Small intestine (tissue), 7 donors: ENCODE measurements around the gene ARL15. TPM values are rescaled to one million over a fixed set of nuclear protein-coding genes. Genes with fewer than 3 reads are reported as not detected.

ENCODE experiments used
- DNase-seq, 2 donors: peaks; one replicate each; pipeline versions ENCODE4 v3.0.0 to v3.0.0-alpha.2; 2013
- FAIRE-seq: peaks from 2 replicates; lab custom pipeline; 2012; peaks lifted over from hg19 to GRCh38; lab: Jason Lieb, UNC
- H3K27ac ChIP-seq, 3 donors: one replicate each; pipeline ENCODE4 v1.5.1; 2013; ENCODE audit warnings: low read length in 2 of 3, mild to moderate bottlenecking in 2 of 3, control low read depth in 1 of 3, inconsistent platforms in 1 of 3, low read depth in 1 of 3, moderate library complexity in 1 of 3
- H3K27me3 ChIP-seq, 3 donors: one replicate each; pipeline ENCODE4 v1.6.1; 2013; ENCODE audit warnings: low read length in 3 of 3, inconsistent platforms in 1 of 3; ENCODE audit not compliant: control insufficient read depth in 3 of 3, insufficient read depth in 3 of 3
- H3K36me3 ChIP-seq, 3 donors: one replicate each; pipeline ENCODE4 v1.6.1; 2013; ENCODE audit warnings: low read length in 3 of 3, inconsistent platforms in 1 of 3, low read depth in 1 of 3, mild to moderate bottlenecking in 1 of 3, moderate library complexity in 1 of 3; ENCODE audit not compliant: control insufficient read depth in 3 of 3, insufficient read depth in 2 of 3
- H3K4me1 ChIP-seq, 3 donors: one replicate each; pipeline ENCODE4 v1.6.1; 2013; ENCODE audit warnings: low read length in 2 of 3, inconsistent platforms in 1 of 3, low read depth in 1 of 3, mild to moderate bottlenecking in 1 of 3, moderate library complexity in 1 of 3; ENCODE audit not compliant: control insufficient read depth in 3 of 3, insufficient read depth in 2 of 3
- H3K4me3 ChIP-seq, 3 donors: one replicate each; pipeline ENCODE4 v1.5.1; 2013; ENCODE audit warnings: low read length in 3 of 3, control low read depth in 1 of 3, inconsistent platforms in 1 of 3, low read depth in 1 of 3, mild to moderate bottlenecking in 1 of 3, moderate library complexity in 1 of 3
- H3K9me3 ChIP-seq, 2 donors: one replicate each; pipeline ENCODE4 v1.6.1; 2013; ENCODE audit warnings: low read depth in 1 of 2, low read length in 1 of 2; ENCODE audit not compliant: control insufficient read depth in 2 of 2, insufficient read depth in 1 of 2
- WGBS, 3 donors: extraction: QIAGEN DNeasy Blood & Tissue Kit; methylation state at CpG; one replicate each; pipeline ENCODE4 v1.1.7; 2013; 5-methylcytosine and 5-hydroxymethylcytosine counted together
- polyA plus RNA-seq, 4 donors: library from polyadenylated mRNA; stranded (reverse) in 3 of 4; unstranded in 1 of 4; fragments of 200-250 nt in 3 of 4; fragments of 120-200 nt in 1 of 4; gene quantifications; one replicate each; pipeline versions ENCODE4 v1.2.1 to v1.2.3, GENCODE V29; 2013
- donor health status: healthy with polysubstance abuse.
- donor health status: control.
- donor health status: control.
- donor health status: Bipolar disorder and iron deficiency.
- donor health status: healthy.

ARL15 gene
- polyA plus RNA-seq, 4 donors = 16.5 to 61.9 (median 20.5) TPM

DNA sequence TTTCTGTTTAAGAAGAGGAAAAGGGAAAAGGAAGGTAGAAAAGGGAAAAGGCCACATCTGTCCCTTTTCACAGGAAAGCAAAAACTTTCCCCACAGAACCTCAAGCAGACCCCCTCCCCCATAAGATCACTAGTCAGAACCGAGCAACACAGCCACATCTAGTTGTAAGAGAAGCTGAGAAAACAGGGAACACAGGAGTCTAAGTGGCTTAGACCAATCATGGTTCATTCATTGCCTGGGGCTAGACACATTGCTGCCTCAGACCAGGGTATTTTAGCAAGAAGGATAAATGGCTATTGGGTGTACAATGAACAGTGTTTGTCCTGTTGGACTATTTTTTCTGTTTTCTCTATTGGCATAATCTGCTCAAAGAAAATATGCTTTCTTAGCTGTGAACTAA, 98.0 kb downstream of the ARL15 start:
- 89 to 95% (median 94%) methylated on average over 1 of the region's 1 CpG for WGBS, 3 donors

DNA sequence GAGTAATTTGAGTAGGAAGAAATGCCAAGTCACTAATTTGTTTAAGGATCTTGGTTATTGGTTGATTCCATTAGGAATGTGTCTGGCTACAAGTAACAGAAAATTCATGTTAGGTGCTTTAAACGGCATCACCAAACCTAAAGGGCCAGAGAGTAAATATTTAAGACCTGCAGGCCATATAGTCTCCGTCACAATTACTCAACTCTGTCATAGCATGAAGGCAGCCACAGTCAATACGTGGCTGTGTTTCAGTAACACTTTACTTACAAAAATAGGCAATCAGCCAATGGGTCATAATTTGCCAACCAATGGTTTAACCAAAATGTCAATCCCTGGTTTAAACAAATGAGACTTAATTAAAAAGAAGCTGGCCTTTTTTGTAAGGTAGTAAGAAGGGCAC, 98.5 kb downstream of the ARL15 start:
- H3K9me3 ChIP-seq = no peaks in the 10 kb centered on the region
- H3K27ac ChIP-seq = no peak overlapping the region
- H3K4me1 ChIP-seq = no peaks in the 10 kb centered on the region
- H3K27me3 ChIP-seq = no peaks in the 10 kb centered on the region
- no peak overlapping the region for H3K4me3 ChIP-seq
- H3K36me3 ChIP-seq = no peaks in the 10 kb centered on the region
- DNase-seq (no peak), FAIRE-seq (no peak)
- WGBS, 3 donors = 80 to 91% (median 89%) methylated on average over 3 of the region's 3 CpGs

More for the DNA sequence above, 98.0 kb downstream of the ARL15 start:
- no peaks in the 10 kb centered on the region for H3K36me3 ChIP-seq
- no peaks in the 10 kb centered on the region for H3K27me3 ChIP-seq
- H3K4me3 ChIP-seq = no peak overlapping the region
- H3K27ac ChIP-seq = no peak overlapping the region
- FAIRE-seq (no peak), DNase-seq (no peak)
- no peaks in the 10 kb centered on the region for H3K9me3 ChIP-seq
- no peaks in the 10 kb centered on the region for H3K4me1 ChIP-seq

DNA sequence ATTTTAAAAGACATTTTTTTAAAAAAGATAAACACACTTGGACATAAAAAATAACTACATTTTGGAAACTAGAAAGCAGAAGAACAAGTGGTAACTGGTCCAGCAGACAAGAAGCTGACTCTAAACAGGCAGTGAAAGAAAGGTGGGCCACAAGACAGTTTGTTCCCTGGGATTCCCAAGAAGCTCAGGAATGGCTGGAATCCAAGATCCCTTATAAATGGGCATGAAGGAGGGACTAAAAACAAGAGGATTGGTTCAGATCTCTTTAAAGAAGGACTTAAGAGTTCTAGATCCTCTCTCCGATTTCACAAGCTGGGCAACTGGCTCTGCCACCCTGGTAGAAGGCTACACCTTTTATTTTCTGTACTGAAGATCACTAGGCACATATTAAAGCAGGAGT, 102.8 kb downstream of the ARL15 start:
- 93 to 100% (median 100%) methylated on average over 1 of the region's 1 CpG for whole genome bisulfite sequencing, 3 donors
- Histone ChIP-seq H3K4me3 (no peak overlapping the region), H3K9me3 (no peaks in the 10 kb centered on the region), H3K27me3 (no peaks in the 10 kb centered on the region), H3K36me3 (no peaks in the 10 kb centered on the region), H3K27ac (no peak overlapping the region), H3K4me1 (no peaks in the 10 kb centered on the region)
- no peak for DNase-seq
- FAIRE-seq = no peak

DNA sequence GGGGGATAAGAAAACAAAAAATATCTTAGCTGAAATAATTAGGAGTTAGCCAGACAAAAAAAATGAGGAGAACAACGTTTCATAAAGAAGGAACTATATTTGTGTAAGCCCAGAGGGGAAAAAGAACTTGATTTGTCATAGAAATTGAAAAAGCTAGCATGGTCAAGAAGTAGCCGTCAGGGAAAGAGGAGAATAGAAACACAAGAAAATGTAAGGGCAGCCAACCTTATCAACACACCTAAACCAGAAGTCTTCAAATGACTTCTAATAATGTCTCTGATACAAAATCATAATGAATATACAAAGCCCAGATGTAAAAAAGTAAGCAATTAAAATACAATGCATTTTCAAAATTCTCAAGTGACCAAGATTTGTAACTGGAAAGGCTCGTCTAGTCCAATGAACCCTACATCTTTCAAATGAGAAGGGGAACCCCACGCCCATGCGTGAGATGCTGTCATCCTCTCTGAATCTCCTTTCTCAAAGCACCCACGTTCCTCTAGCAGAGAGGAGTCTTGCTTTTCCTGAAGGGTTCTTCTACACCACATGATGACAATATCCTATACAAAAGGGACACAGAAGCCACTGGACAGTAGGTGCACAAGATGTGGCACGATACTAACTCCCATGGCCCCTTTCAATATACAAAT, 103.7 kb downstream of the ARL15 start:
- 83 to 89% (median 88%) methylated on average over 7 of the region's 7 CpGs for WGBS, 3 donors
- H3K27ac ChIP-seq = no peak overlapping the region
- no peak for FAIRE-seq

DNA sequence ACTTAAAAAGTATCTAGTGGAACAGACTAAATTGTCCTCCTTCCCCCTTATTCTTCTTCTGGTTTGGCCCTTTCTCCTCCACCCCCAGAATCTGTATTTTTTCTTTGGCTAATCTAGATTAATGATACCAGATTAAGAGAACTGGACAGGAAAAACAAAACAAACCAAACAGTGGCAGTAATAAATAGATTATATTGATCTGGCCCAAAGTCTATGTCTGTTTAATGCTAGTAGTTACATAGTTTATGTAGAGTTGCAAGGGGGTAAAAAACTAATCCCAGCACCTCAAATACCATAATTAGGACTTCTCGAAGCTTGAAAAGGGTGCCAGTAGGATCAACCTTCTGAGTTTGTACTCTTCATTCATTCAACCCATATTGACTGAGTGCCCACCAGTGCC, 104.5 kb downstream of the ARL15 start:
- Histone ChIP-seq H3K27me3 (no peaks in the 10 kb centered on the region), H3K9me3 (peaks cover 0 to 9% of the 10 kb centered on the region in 2 donors), H3K4me1 (no peaks in the 10 kb centered on the region), H3K4me3 (no peak overlapping the region), H3K36me3 (no peaks in the 10 kb centered on the region), H3K27ac (no peak overlapping the region)
- no peak for DNase-seq
- WGBS, 3 donors = 91 to 96% (median 92%) methylated on average over 1 of the region's 1 CpG
- FAIRE-seq = no peak

More for the DNA sequence above, 103.7 kb downstream of the ARL15 start:
- DNase-seq = no peak
- Histone ChIP-seq H3K4me3 (no peak overlapping the region), H3K36me3 (no peaks in the 10 kb centered on the region), H3K4me1 (no peaks in the 10 kb centered on the region), H3K27me3 (no peaks in the 10 kb centered on the region), H3K9me3 (peaks cover 0 to 4% of the 10 kb centered on the region in 2 donors)

DNA sequence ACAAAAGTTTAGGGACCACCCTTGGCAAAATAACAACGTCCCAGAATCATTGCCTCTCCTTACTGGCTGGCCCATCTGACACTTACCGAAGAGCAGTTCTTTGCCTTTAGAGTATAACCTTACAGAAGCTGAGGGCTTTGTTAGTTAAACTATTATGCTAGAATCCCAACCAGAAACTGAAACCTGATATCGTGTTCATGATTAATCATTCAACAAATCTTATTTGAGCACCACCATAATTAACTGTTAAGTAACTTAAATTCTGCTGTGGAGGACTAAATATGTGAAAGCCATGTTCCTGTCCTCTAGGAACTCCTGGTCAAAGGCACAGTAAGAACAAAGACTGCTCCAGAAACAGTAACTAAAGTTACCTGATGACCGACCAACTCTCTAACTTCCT, 104.9 kb downstream of the ARL15 start:
- Histone ChIP-seq H3K27ac (no peak overlapping the region), H3K27me3 (no peaks in the 10 kb centered on the region), H3K4me1 (no peaks in the 10 kb centered on the region), H3K9me3 (peaks cover 0 to 9% of the 10 kb centered on the region in 2 donors), H3K36me3 (no peaks in the 10 kb centered on the region), H3K4me3 (no peak overlapping the region)
- no peak for DNase-seq
- FAIRE-seq = no peak
- WGBS, 3 donors = 58 to 68% (median 66%) methylated on average over 4 of the region's 4 CpGs

DNA sequence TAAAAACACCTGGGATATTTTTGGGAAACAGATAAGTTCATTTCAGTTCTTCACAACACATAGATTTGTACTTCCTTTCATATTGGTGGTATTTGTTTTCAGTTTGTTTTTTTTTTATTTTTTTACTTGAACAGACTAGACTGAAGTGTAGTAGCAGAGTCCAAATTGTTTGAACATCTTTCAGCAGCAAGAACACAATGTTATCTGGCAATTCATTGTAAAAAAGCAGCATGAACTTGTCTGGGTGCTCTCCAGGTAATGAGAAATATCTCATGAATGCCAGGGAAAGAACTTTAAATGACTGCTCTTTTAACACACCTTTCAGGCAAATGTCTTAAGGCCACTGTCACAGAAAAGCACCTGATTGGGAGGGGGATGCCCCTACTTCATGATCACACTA, 113.4 kb downstream of the ARL15 start:
- H3K27me3 ChIP-seq = no peaks in the 10 kb centered on the region

DNA sequence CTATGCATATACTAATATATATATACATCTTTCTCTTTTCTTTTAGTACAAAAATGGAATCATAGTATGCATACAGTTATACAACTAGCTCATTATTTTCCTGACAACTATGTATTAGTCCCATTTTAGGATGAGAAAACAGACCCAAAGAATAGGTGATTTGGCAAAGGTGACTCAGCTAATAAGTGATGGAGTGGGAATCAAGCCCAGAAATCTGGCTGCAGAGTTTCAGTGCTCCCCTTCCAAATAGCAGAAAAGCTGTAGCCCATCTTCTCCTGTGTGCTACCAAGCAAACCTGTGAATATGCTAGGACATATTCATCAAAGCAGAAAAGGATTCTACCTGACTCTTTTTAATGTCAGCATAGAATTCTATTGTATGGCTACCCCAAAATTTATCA, 114.7 kb downstream of the ARL15 start:
- DNase-seq (no peak), FAIRE-seq (no peak)
- no peaks in the 10 kb centered on the region for H3K4me1 ChIP-seq
- H3K27me3 ChIP-seq = no peaks in the 10 kb centered on the region
- no peaks in the 10 kb centered on the region for H3K36me3 ChIP-seq
- no peak overlapping the region for H3K27ac ChIP-seq
- H3K9me3 ChIP-seq = no peaks in the 10 kb centered on the region
- no peak overlapping the region for H3K4me3 ChIP-seq

More for the DNA sequence above, 113.4 kb downstream of the ARL15 start:
- FAIRE-seq = no peak
- Histone ChIP-seq H3K9me3 (peaks cover 0 to 5% of the 10 kb centered on the region in 2 donors), H3K27ac (no peak overlapping the region), H3K4me3 (no peak overlapping the region), H3K36me3 (no peaks in the 10 kb centered on the region), H3K4me1 (no peaks in the 10 kb centered on the region)
- no peak for DNase-seq

DNA sequence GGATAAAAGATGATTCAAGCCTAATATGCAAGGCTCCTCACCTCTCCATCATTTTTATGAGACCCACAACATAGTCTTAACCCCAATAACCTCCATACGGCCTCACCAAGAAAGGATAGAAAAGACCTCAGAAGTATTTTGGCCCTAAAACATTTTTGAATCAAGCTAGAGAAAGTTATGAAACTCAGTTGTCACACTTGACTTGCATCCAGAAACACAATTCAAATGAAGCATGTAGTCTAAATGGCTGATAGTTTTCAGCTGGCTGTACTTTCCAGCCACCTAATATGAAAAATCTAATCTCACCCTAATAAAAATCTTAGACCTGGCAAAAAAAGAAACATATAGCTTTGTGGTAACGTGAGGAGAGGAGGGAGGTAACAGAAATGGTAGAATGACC, 116.1 kb downstream of the ARL15 start:
- 52 to 86% (median 85%) methylated on average over 2 of the region's 2 CpGs for WGBS, 3 donors
- DNase-seq = no peak
- no peak overlapping the region for H3K4me3 ChIP-seq
- no peaks in the 10 kb centered on the region for H3K9me3 ChIP-seq
- no peak overlapping the region for H3K27ac ChIP-seq
- FAIRE-seq = no peak
- no peaks in the 10 kb centered on the region for H3K27me3 ChIP-seq
- H3K36me3 ChIP-seq = no peaks in the 10 kb centered on the region
- H3K4me1 ChIP-seq = no peaks in the 10 kb centered on the region
